ENCODE data around the gene SLC43A1.

SLC43A1 gene

GRCh38 chr11:57552479-57552878 is 37.0 kb upstream of the SLC43A1 start:
- Histone ChIP-seq H3K4me2 (ENCODE audit: low read length) (no peak overlapping the region), H3K9ac (no peak overlapping the region), H3K36me3 (ENCODE audit: control insufficient read depth, insufficient read depth, low read length) (no peaks in the 10 kb centered on the region), H3K27ac (no peak overlapping the region), H3K27me3 (ENCODE audit: control insufficient read depth, insufficient read depth, low read length) (no peaks in the 10 kb centered on the region), H3K4me1 (no peaks in the 10 kb centered on the region), H3K79me2 (no peaks in the 10 kb centered on the region), H2AFZ (no peak overlapping the region), H3K4me3 (ENCODE audit: low read depth, low read length) (no peak overlapping the region), H3K9me3 (ENCODE audit: control insufficient read depth, low read length) (no peaks in the 10 kb centered on the region)
- TF ChIP-seq CTCF (IDR thresholded peaks at IDR 0.05): no peak

GRCh38 chr11:57551941-57552340 is 36.4 kb upstream of the SLC43A1 start:
- H3K27ac ChIP-seq: no peak overlapping the region
- H2AFZ ChIP-seq: no peak overlapping the region
- H3K36me3 ChIP-seq (ENCODE audit: control insufficient read depth, insufficient read depth, low read length): no peaks in the 10 kb centered on the region
- H3K9ac ChIP-seq: no peak overlapping the region
- no peak overlapping the region for H3K4me3 ChIP-seq (ENCODE audit: low read depth, low read length)
- TF ChIP-seq CTCF (IDR thresholded peaks at IDR 0.05): no peak
- no peak overlapping the region for H3K4me2 ChIP-seq (ENCODE audit: low read length)
- H3K4me1 ChIP-seq: no peaks in the 10 kb centered on the region
- no peaks in the 10 kb centered on the region for H3K27me3 ChIP-seq (ENCODE audit: control insufficient read depth, insufficient read depth, low read length)
- H3K9me3 ChIP-seq (ENCODE audit: control insufficient read depth, low read length): no peaks in the 10 kb centered on the region
- no peaks in the 10 kb centered on the region for H3K79me2 ChIP-seq

GRCh38 chr11:57549983-57550382 is 34.5 kb upstream of the SLC43A1 start:
- Histone ChIP-seq H3K36me3 (ENCODE audit: control insufficient read depth, insufficient read depth, low read length) (no peaks in the 10 kb centered on the region), H3K79me2 (no peaks in the 10 kb centered on the region), H3K27ac (no peak overlapping the region), H3K4me2 (ENCODE audit: low read length) (no peak overlapping the region), H3K4me3 (ENCODE audit: low read depth, low read length) (no peak overlapping the region), H3K4me1 (no peaks in the 10 kb centered on the region), H2AFZ (no peak overlapping the region), H3K9ac (no peak overlapping the region), H3K9me3 (ENCODE audit: control insufficient read depth, low read length) (no peaks in the 10 kb centered on the region), H3K27me3 (ENCODE audit: control insufficient read depth, insufficient read depth, low read length) (no peaks in the 10 kb centered on the region)
- TF ChIP-seq CTCF (IDR thresholded peaks at IDR 0.05): no peak

- Histone ChIP-seq H3K9me3 (ENCODE audit: control insufficient read depth, low read length) (no peaks in the 10 kb centered on the region), H3K36me3 (ENCODE audit: control insufficient read depth, insufficient read depth, low read length) (no peaks in the 10 kb centered on the region), H3K4me1 (no peaks in the 10 kb centered on the region), H3K27ac (no peak overlapping the region), H3K9ac (no peak overlapping the region), H3K27me3 (ENCODE audit: control insufficient read depth, insufficient read depth, low read length) (no peaks in the 10 kb centered on the region), H3K4me2 (ENCODE audit: low read length) (no peak overlapping the region), H3K79me2 (no peaks in the 10 kb centered on the region), H3K4me3 (ENCODE audit: low read depth, low read length) (no peak overlapping the region), H2AFZ (no peak overlapping the region)
- no peak for TF ChIP-seq CTCF (IDR thresholded peaks at IDR 0.05)
Observed at GRCh38 chr11:57547854-57548377, 32.4 kb upstream of the SLC43A1 start.

GRCh38 chr11:57546869-57547475 is 31.5 kb upstream of the SLC43A1 start:
- Histone ChIP-seq H3K4me1 (no peaks in the 10 kb centered on the region), H3K36me3 (ENCODE audit: control insufficient read depth, insufficient read depth, low read length) (no peaks in the 10 kb centered on the region), H3K4me2 (ENCODE audit: low read length) (no peak overlapping the region), H3K27me3 (ENCODE audit: control insufficient read depth, insufficient read depth, low read length) (no peaks in the 10 kb centered on the region), H3K9ac (no peak overlapping the region), H3K4me3 (ENCODE audit: low read depth, low read length) (no peak overlapping the region), H2AFZ (no peak overlapping the region), H3K79me2 (no peaks in the 10 kb centered on the region), H3K9me3 (ENCODE audit: control insufficient read depth, low read length) (no peaks in the 10 kb centered on the region), H3K27ac (no peak overlapping the region)
- TF ChIP-seq CTCF (IDR thresholded peaks at IDR 0.05): no peak

All from parathyroid adenoma (tissue), 2 donors.